Activated CD4-positive, alpha-beta T cell treated with anti-CD3 and anti-CD28 coated beads, Interleukin-2, amount 10 ng/mL, durations not matched to agents 24 days and 14 days (primary cell): ENCODE results near the gene GUK1. TPM values are rescaled to one million over a fixed set of nuclear protein-coding genes. Genes with fewer than 3 reads are reported as not detected.
"Not testable (repeated sequence)": the region's sequence is repeated elsewhere in the genome, so short reads cannot be mapped to it uniquely, and the experiment has no call there.

Source experiments
- DNase-seq: peaks from one replicate; pipeline ENCODE4 v3.0.0; 2022
- H3K27ac Mint-ChIP-seq: one replicate; pipeline ENCODE4 v1.8.0; 2022; ENCODE audit warnings: mild to moderate bottlenecking, mixed read lengths
- H3K27me3 Mint-ChIP-seq: one replicate; pipeline ENCODE4 v1.8.0; 2022; ENCODE audit warnings: mixed read lengths
- H3K36me3 Mint-ChIP-seq: one replicate; pipeline ENCODE4 v1.8.0; 2022; ENCODE audit warnings: low read depth, mild to moderate bottlenecking, mixed read lengths
- H3K4me1 Mint-ChIP-seq: one replicate; pipeline ENCODE4 v1.8.0; 2021; ENCODE audit warnings: mixed read lengths
- H3K4me3 Mint-ChIP-seq: one replicate; pipeline ENCODE4 v1.8.0; 2022; ENCODE audit warnings: mild to moderate bottlenecking, moderate library complexity, mixed read lengths
- H3K9me3 Mint-ChIP-seq: one replicate; pipeline ENCODE4 v1.8.0; 2021; ENCODE audit warnings: mixed read lengths
- intact Hi-C: fragments of 100-400 bp; cut with micrococcal nuclease; formaldehyde crosslinking; loops from one replicate; pipeline ENCODE4 v1.15.1; 2023
- total RNA-seq: library from RNA; stranded (reverse); gene quantifications from 2 replicates; pipeline ENCODE4 v1.2.3, GENCODE V29; 2022

GUK1 gene
- total RNA-seq, 1 donor from 2014 or later: 222 TPM

GRCh38 chr1:228172591-228173527 lies 32.8 kb downstream of the GUK1 start:
- no peaks in the 10 kb centered on the region for H3K9me3 Mint-ChIP-seq
- H3K4me1 Mint-ChIP-seq: peaks cover under 1% of the 10 kb centered on the region
- no peak overlapping the region for H3K4me3 Mint-ChIP-seq
- H3K27me3 Mint-ChIP-seq: no peaks in the 10 kb centered on the region
- H3K36me3 Mint-ChIP-seq: no peaks in the 10 kb centered on the region
- H3K27ac Mint-ChIP-seq: no peak overlapping the region
- intact Hi-C loops: no loop called here
- DNase-seq: no peak

DNA sequence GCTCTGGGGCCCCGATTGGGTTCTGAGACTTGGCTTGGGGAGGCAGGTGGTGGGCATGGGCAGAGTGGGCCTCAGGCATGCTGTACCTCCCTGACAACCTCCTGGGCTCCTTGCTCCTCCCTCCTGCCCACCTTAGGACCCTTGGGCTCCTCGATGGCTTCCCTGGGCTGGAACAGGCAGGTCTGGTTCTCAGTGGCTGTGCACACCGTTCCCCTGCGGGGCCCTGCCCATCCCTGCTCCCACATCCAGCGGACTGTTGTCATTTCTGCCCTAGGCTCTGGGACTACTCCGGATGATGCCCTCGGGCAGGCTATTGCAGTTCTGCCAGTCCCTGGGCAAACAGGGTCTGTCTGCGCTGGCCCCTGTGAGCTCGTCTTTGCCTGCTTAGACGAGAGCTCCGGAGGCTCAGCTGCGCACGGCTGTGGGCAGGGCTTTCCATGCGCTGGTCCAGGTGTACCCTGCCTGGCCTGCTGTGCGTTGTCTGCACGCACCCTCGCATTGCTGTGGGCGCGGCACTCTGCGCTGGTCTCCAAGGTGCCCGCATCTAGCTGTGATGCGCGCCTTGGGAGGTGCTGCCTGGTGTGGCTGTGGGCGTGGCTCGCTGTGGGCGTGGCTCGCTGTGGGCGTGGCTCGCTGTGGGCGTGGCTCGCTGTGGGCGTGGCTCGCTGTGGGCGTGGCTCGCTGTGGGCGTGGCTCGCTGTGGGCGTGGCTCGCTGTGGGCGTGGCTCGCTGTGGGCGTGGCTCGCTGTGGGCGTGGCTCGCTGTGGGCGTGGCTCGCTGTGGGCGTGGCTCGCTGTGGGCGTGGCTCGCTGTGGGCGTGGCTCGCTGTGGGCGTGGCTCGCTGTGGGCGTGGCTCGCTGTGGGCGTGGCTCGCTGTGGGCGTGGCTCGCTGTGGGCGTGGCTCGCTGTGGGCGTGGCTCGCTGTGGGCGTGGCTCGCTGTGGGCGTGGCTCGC lies 33.7 kb downstream of the GUK1 start:
- not testable (repeated sequence) for H3K27me3 Mint-ChIP-seq, H3K27ac Mint-ChIP-seq, H3K36me3 Mint-ChIP-seq, H3K4me3 Mint-ChIP-seq, H3K4me1 Mint-ChIP-seq, H3K9me3 Mint-ChIP-seq
- DNase-seq: peak; percentile 73
- intact Hi-C loops: loop anchor here (1.0 to 2.0 kb wide), 2 partner anchors 9 to 39 kb away; partner anchors contain the start of gene IBA57

- Mint-ChIP-seq H3K27ac (no peak overlapping the region), H3K9me3 (no peaks in the 10 kb centered on the region), H3K27me3 (no peaks in the 10 kb centered on the region), H3K4me3 (no peak overlapping the region), H3K36me3 (no peaks in the 10 kb centered on the region), H3K4me1 (no peaks in the 10 kb centered on the region)
- peak; percentile 72 for DNase-seq
- intact Hi-C loops: loop anchor here (1.0 to 2.0 kb wide), 2 partner anchors 9 to 38 kb away; partner anchors contain the start of gene IBA57
These were observed 34.6 kb downstream of the GUK1 start for GRCh38 chr1:228174482-228175315.

- no peak for DNase-seq
- intact Hi-C loops: loop anchor here (2.0 kb wide), 1 partner anchor 37 kb away; no protein-coding TSS in a partner anchor
- H3K4me1 Mint-ChIP-seq: no peaks in the 10 kb centered on the region
- H3K27ac Mint-ChIP-seq: no peak overlapping the region
- H3K9me3 Mint-ChIP-seq: no peaks in the 10 kb centered on the region
- H3K36me3 Mint-ChIP-seq: no peaks in the 10 kb centered on the region
- H3K27me3 Mint-ChIP-seq: no peaks in the 10 kb centered on the region
- no peak overlapping the region for H3K4me3 Mint-ChIP-seq
These were observed 35.4 kb downstream of the GUK1 start for GRCh38 chr1:228175316-228176023.

- H3K9me3 Mint-ChIP-seq: no peaks in the 10 kb centered on the region
- no peak for DNase-seq
- intact Hi-C loops: no loop called here
- no peaks in the 10 kb centered on the region for H3K27me3 Mint-ChIP-seq
- H3K4me1 Mint-ChIP-seq: no peaks in the 10 kb centered on the region
- H3K27ac Mint-ChIP-seq: no peak overlapping the region
- no peak overlapping the region for H3K4me3 Mint-ChIP-seq
- H3K36me3 Mint-ChIP-seq: no peaks in the 10 kb centered on the region
These were observed 35.9 kb downstream of the GUK1 start for GRCh38 chr1:228176024-228176395.

DNA sequence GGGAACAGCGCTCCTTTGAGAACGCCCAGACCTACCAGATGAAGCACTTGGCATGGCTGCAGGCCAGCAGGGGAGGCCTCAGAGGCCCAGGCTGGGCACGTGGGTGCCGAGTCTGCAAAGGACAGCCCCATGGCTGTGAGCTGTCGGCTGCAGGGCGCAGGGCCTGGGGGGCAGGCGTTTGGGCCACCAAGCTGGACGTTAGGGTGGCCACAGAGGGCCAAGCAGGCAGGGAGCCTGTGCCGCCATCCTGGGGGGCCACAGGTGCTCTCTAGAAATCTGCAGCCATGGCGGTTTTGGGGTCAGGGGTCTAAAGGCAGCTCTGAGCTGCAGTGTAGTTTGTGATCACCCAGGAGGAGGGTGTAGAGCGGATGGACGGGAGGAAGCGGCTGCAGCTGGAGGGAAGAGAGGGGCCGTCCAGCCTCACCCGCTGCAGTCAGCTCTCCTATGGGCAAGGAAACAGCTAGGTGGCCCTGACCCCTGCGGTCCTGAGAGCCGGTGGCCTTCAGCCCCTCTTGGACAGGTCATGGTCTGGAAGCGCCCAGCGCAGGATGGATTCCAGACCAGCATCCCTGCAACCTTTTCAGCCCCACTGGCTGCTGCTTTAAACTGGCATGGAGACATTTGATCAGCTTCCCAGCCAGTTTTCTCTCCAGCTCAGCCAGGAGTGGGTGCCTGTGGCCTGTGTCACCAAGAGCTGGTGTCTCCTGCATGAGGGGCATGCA lies 36.5 kb downstream of the GUK1 start:
- intact Hi-C loops: no loop called here
- no peaks in the 10 kb centered on the region for H3K9me3 Mint-ChIP-seq

DNA sequence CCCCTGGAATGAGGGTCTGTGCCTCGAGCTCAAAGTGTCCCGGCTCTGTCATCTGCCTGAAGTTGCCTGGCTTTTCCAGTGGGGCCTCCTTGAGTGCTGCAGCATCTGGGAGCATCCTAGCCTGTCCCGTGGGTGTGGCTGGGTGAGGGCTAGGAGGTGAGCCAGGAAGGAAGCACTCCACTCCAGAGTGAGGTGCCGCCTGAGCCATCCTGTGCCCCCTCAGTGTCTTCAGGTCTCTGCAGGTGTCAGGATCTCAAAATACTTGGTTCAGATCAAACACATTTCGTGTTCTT lies 37.0 kb downstream of the GUK1 start:
- intact Hi-C loops: no loop called here
- Mint-ChIP-seq H3K27me3 (no peaks in the 10 kb centered on the region), H3K4me1 (no peaks in the 10 kb centered on the region)

More for the DNA sequence above, 36.5 kb downstream of the GUK1 start:
- Mint-ChIP-seq H3K4me3 (no peak overlapping the region), H3K4me1 (no peaks in the 10 kb centered on the region), H3K27ac (no peak overlapping the region), H3K27me3 (no peaks in the 10 kb centered on the region), H3K36me3 (no peaks in the 10 kb centered on the region)
- no peak for DNase-seq

GRCh38 chr1:228177721-228178710 lies 37.9 kb downstream of the GUK1 start:
- H3K9me3 Mint-ChIP-seq: no peaks in the 10 kb centered on the region
- no peaks in the 10 kb centered on the region for H3K36me3 Mint-ChIP-seq
- intact Hi-C loops: no loop called here
- no peaks in the 10 kb centered on the region for H3K27me3 Mint-ChIP-seq
- no peaks in the 10 kb centered on the region for H3K4me1 Mint-ChIP-seq
- no peak for DNase-seq
- no peak overlapping the region for H3K27ac Mint-ChIP-seq
- no peak overlapping the region for H3K4me3 Mint-ChIP-seq

More for the DNA sequence above, 37.0 kb downstream of the GUK1 start:
- no peaks in the 10 kb centered on the region for H3K9me3 Mint-ChIP-seq
- H3K4me3 Mint-ChIP-seq: no peak overlapping the region
- no peak overlapping the region for H3K27ac Mint-ChIP-seq
- no peak for DNase-seq
- no peaks in the 10 kb centered on the region for H3K36me3 Mint-ChIP-seq

DNA sequence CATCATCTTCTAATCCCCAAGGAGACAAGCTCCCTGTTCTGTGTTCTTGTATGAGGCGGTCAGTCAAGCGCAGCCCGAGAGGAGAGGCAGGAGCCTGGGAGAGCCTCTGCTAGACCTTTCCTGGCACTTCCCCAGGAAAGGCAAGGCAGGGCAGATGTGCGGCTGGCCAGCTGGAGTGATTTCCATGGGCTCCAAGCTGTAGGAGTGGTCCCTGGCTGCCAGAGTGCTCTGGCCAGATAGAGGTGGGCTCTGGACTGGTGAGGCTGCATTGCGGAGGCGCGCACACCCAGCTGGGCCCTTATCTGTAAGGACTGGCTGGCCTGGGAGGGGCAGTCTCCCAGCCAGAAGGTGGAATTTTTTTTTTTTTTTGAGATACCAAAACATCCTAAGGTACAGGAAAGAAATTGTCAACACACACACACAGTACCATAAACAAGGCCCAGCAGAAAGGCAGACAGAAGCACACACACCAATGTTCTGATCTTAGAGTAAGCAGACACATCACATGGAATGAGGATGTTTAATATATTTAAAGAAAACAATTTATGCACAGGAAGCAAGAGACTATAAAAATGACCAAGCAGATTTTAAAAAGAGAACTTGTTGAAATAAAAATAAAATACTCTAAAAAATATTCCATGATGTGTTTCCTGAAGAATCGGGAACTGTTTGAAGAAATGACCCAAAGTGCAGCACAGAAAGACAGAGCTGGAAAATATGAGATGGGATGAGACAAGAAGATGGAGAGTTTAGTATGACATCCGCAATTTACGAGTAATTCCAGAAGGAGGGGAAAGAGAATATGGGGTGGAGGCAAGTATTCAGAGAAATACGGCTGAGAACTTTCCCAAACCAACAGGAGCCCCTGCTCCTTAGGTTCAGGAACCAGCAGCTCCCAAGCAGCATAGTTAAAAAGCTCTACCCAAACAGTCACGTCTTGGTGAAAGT lies 38.9 kb downstream of the GUK1 start:
- Mint-ChIP-seq H3K27ac (no peak overlapping the region), H3K27me3 (no peaks in the 10 kb centered on the region), H3K4me3 (no peak overlapping the region), H3K9me3 (no peaks in the 10 kb centered on the region), H3K4me1 (no peaks in the 10 kb centered on the region), H3K36me3 (no peaks in the 10 kb centered on the region)
- intact Hi-C loops: no loop called here
- no peak for DNase-seq

- H3K27ac Mint-ChIP-seq: no peak overlapping the region
- H3K36me3 Mint-ChIP-seq: no peaks in the 10 kb centered on the region
- H3K4me1 Mint-ChIP-seq: no peaks in the 10 kb centered on the region
- H3K27me3 Mint-ChIP-seq: no peaks in the 10 kb centered on the region
- intact Hi-C loops: no loop called here
- DNase-seq: no peak
- H3K9me3 Mint-ChIP-seq: no peaks in the 10 kb centered on the region
- H3K4me3 Mint-ChIP-seq: no peak overlapping the region
These were observed 40.3 kb downstream of the GUK1 start for GRCh38 chr1:228180271-228180958.
